SH-SY5Y (cell line): Measurements from ENCODE around the gene MFGE8.

Source experiments
- GATA2 ChIP-seq: IDR thresholded peaks from 2 replicates; pipeline ENCODE4 v1.6.1; 2011; ENCODE audit warnings: mild to moderate bottlenecking, low read depth, low read length
- GATA3 ChIP-seq: IDR thresholded peaks from 2 replicates; pipeline ENCODE4 v1.6.1; 2011; ENCODE audit warnings: low read depth, mild to moderate bottlenecking, low read length, moderate library complexity

DNA sequence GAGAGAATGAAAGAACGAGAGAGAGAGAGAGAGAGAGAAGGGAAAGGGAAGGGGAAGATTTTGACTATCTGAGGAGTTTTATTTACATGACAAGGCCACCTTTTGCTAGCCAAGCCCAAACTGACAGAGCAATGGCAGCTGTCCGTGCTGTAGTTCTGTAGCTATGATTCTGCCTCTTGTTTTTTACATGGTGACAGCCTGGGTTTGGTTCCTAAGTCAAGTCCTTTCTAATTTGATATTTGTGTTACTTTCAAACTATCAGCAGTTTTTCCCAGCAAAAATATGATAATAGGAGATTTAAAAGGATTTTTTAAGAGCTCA lies 26.3 kb upstream of the MFGE8 start:
- TF ChIP-seq GATA3, result no peak
- TF ChIP-seq GATA2, result no peak
